HG02642 (cell line): ENCODE measurements around the gene PPOX.

ENCODE experiments used
- ATAC-seq: cut with Tn5 transposase; IDR thresholded peaks from one replicate; pipeline ENCODE4 v1.9.1; 2021; ENCODE audit warnings: mild to moderate bottlenecking; ENCODE audit not compliant: unreplicated experiment, poor library complexity

Gene PPOX

DNA sequence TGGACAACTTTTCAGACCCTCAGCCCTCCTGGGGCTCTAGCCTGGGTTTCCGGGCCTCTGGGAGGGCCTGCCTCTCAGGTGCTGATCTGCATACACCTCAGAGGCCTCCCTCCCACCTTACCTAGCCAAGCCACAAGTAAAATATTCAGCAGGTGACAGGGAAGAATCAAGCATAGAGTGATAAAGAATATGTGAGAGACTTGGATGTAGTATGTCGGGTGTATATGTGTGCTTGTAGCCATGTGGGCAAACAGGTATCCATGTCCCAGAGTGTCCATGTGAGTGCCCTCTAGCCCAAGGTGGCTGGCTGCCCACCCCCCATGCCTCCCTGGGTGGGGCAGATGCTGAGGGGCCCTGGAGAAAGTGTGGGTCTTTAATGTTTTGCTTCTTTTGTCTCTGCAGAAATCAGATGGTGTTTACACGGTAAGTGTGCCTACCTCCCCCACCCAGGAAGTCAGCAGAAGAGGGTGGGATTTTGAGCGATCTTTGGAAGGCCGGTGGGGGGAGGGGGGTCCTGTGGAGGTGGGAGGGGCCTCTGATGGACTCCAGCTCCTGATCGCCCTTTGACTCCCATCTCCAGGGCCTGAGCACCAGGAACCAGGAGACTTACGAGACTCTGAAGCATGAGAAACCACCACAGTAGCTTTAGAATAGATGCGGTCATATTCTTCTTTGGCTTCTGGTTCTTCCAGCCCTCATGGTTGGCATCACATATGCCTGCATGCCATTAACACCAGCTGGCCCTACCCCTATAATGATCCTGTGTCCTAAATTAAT, 52.3 kb downstream of the PPOX start:
- ATAC-seq: no peak

DNA sequence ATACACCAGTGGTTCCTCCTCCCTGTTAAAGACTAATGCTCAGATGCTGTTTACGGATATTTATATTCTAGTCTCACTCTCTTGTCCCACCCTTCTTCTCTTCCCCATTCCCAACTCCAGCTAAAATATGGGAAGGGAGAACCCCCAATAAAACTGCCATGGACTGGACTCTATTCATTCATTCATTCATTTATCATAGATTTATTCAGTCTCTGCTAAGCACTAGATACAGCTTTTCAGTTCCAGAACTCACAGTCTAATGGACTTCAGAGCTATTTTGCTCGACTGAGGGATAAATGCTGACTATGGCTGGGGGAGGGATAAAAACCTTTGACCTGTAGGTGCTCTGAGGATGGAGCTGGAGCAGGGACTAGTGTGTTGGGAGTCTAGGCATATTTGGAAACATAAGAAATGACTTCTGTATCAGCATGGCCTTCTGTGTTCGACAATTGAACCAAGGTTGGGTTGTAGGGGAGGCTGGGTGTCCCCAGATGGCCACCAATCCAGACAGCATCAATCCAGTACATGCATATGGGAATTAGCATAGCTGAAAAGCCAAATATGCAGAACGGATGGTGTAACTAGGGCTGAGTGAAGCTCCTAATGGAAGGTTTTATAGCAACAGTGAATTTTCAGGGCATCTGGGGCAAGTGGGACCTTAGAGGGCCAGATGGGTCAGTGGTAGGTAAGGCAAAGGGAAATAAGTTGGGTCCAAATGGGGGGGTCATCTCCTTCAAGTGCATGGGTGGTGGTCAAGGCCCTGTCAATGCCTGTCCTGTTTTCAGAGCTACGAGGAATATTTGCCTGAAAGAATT, 53.1 kb downstream of the PPOX start:
- no peak for ATAC-seq

GRCh38 chr1:161220002-161220401, 53.8 kb downstream of the PPOX start:
- no peak for ATAC-seq
